Endometrial microvascular endothelial cells (primary cell): ENCODE results near the gene ZNF641. TPM values are rescaled to one million over a fixed set of nuclear protein-coding genes. Genes with fewer than 3 reads are reported as not detected.
"Not testable (repeated sequence)": the region's sequence is repeated elsewhere in the genome, so short reads cannot be mapped to it uniquely, and the experiment has no call there.

Experiments
- in situ Hi-C: cut with HindIII; loops from 2 replicates; pipeline ENCODE4 v1.10.0; 2017; ENCODE audit warnings: low sequenced_read_pairs, low pct_unique_long_range_greater_than_20kb; ENCODE audit errors: inconsistent ontology term
- total RNA-seq: library from RNA; depleted of rRNA; stranded (reverse); fragments of >200 nt; gene quantifications from one replicate; pipeline ENCODE4 v1.2.3, GENCODE V29; 2015; ENCODE audit errors: inconsistent ontology term

ZNF641 gene
- total RNA-seq, 1 donor from 2014 or later = 8.5 TPM

DNA sequence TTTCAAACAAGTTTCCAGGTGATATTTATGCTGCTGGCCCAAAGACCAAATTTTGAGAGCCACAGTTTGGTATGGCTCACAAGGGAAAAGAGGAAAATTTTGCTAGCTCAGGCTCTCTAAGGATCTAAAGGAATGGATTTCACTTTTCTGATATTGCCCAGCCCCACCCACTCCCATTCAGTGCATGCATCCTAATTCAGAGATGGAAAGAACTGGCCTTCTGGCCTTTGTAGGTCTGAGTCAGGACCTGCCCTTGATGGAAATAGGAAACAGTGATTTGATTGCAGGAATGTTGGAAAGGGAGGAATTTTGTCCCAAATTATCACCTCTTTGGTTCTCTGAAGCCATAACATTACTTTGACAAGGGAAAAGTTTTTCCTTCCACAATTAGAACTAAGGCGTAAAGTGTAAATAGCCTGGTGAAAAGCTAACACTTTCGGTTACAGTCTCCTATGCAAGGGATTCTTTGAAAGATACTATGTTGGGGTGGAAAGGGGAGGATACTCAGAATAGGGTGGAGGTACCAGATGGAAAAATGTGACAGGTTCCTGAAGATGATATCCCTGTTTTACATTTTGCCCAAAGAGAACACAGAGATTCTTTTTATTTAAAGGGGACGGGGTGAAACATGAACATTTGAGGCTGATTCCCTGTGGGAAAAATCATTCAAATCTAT is 11.1 kb downstream of the ZNF641 start:
- in situ Hi-C loops = no loop called here

DNA sequence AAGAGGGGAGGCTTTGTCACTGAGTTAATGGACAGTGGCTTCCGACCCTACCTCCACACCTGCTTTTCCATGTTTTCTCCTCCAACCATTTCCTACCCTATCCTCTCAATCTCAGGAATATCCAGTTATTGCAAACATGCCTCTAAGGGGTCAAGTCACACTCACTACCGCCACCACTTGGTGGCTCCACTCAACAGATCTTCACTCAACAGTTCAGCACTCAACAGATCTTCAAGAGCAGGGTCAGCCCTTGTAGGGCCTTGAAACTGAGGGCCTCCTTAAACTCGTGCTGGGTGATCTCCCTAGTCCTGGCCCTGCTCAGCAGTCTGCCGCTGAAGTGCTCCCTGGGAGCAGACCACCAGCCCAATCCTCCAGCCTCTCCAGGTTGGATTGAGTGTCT is 14.2 kb downstream of the ZNF641 start:
- in situ Hi-C loops = no loop called here

DNA sequence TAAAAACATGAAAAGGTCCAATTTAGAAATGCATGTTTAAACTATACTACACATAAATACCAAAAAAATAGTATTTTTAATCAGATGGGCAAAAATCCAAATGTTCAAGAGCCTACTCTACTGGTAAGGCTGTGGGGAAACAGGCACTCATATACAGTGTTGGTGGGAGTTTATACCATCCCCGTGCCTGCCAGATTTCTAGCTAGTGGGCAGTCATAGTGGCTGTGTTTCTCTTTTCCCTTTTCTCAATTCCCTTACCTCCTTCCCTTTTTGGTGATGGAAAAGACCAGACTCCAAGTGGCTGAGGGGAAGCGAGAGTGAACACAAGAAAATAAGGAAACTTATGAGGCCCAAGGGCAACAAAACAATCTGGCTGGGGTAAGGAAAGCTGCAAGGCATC is 14.7 kb downstream of the ZNF641 start:
- in situ Hi-C loops = no loop called here

DNA sequence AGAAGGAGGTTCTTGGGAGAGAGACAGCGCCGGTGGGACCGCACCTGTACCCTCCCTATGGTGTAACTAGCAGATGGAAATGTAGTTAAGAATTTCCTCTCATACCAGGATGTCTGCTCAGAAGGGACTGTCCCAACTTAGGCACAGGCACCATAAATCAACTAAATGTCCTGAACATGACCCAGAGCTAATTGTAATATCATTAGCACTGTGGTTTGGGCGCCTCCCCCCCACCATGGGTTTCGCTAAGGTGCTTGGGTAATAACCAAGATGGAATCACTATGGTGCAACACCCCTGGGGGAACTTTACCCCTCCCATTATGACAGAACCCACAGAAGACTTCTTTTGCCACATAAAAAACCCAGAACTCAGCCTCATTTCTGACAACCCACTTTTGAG is 15.9 kb downstream of the ZNF641 start:
- in situ Hi-C loops = no loop called here

DNA sequence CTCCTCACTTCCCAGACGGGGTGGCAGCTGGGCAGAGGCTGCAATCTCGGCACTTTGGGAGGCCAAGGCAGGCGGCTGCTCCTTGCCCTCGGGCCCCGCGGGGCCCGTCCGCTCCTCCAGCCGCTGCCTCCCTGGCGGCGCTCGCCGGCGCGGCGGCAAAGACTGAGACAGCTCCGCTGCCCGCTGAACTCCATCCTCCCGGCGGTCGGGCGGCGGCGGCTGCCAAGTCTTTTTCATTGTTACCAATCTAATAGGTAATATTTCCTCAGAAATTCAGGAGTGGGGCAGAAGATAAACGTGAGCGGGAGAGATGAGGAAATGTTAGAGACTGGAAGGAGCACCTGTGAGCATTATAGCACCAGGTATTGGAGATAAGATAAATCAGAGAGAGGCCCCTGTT is 17.0 kb downstream of the ZNF641 start:
- in situ Hi-C loops = not testable (repeated sequence)

DNA sequence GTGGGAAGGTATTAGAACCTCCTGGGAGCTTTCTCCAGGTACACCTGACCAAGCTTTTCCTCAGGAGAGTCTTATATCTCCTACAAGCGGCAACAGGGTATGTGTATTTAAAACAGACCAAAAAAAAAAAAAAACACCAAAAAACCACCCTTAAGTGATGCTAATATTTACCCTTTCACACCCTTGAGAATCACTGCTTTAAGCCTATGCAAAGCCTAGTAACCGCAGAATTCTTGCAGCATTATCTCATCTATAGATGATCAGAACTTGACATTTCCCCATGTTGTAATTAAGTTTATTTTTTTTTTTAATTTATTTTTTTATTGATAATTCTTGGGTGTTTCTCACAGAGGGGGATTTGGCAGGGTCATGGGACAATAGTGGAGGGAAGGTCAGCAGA is 19.3 kb downstream of the ZNF641 start:
- in situ Hi-C loops = no loop called here

DNA sequence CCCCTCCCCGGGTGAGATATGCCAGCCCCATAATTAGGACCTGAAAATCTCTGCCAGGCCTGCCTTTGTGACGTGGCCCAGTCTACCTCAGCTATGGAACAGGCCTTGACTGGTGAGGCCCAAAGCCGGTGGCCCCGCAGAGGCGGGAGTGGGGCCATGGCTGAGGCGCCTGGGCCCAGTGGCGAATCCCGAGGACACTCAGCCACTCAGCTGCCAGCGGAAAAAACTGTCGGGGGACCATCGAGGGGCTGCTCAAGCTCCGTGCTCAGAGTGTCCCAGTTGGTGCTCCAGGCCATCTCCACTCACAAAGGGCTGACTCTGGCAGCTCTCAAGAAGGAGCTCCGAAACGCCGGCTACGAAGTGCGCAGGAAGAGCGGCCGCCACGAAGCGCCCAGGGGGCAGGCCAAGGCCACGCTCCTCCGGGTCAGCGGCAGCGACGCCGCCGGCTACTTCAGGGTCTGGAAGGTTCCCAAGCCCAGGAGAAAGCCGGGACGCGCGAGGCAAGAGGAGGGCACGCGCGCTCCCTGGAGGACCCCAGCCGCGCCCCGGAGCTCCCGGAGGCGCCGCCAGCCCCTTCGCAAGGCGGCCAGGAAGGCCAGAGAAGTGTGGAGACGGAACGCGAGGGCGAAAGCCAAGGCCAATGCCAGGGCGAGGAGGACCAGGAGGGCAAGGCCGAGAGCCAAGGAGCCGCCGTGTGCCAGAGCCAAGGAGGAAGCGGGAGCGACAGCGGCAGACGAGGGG is 21.4 kb downstream of the ZNF641 start:
- in situ Hi-C loops = no loop called here

DNA sequence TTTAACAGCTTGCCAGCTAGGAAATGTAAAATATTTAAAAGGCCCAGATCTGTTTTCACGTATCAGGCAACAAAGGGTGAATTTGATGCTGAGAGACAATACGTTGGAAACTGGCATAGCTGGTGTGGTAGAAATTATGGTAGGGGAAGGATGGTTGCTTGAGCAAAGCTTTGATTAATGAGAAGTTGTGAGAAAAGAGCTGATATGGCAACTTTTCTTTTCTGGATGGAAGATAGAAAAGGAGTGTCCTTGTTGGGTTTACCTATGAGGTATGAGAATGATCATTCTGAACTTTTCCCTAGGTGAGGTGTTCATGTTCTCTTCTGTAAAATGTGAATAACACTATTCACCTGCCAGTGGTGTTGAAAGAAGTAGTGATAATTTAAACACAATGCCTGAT is 34.2 kb downstream of the ZNF641 start:
- in situ Hi-C loops = no loop called here

DNA sequence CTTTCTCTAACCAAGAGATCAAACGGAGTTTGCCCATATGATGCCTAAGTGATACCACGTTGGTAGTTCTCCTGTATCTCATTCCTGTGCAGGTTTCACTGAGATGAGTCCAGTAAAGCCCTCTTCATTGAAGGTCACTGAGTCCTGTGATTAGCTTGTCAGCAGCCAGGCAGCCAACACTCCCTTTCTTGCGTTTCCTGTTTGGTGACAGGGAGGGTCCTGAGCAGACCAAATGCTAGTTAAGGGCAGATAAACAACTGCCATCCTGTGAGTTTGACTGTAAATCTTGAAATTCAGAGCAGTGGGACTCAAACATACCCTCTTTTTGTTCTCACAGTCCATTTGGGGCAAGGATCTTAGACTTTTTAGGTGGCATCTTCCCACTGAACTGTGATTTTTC is 39.4 kb downstream of the ZNF641 start:
- in situ Hi-C loops = no loop called here

DNA sequence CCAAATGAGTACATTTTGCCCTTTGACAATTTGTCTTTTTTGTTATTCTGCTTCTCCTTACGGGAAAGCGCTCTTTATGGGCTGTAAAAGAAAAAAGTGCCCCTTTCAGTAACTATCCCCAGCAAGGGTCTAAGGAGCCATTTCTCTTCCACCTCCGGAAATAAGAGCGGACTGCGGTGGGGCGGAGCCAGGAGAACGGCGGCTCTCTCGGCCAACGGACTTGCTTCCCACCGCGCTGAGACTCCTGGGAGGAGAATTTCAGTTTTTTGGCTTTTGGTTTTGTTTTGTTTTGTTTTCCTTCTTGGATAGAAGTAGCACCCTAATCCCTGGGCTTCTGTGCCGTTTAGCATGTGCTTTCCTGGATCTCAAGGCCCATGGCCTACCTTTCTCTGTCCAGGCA is 43.5 kb downstream of the ZNF641 start:
- in situ Hi-C loops = no loop called here

DNA sequence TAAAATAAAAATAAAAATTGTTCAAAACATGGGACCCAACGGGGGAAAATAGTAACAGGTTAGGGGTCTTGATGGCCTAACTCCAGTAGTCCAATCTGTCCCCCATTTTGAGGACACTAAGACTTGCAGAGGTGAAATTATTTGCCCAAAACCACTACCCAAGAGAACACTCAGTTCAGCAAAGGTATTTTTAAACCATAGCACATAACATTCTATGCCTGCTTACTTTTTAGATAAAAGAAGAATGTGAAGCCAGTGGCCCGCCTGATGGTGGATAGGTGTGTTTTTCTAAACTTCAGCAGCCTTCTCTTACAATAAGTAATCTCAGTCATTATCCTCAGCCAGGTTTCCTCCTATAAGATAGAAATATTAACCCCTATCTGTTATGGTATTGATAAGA is 45.5 kb downstream of the ZNF641 start:
- in situ Hi-C loops = no loop called here

DNA sequence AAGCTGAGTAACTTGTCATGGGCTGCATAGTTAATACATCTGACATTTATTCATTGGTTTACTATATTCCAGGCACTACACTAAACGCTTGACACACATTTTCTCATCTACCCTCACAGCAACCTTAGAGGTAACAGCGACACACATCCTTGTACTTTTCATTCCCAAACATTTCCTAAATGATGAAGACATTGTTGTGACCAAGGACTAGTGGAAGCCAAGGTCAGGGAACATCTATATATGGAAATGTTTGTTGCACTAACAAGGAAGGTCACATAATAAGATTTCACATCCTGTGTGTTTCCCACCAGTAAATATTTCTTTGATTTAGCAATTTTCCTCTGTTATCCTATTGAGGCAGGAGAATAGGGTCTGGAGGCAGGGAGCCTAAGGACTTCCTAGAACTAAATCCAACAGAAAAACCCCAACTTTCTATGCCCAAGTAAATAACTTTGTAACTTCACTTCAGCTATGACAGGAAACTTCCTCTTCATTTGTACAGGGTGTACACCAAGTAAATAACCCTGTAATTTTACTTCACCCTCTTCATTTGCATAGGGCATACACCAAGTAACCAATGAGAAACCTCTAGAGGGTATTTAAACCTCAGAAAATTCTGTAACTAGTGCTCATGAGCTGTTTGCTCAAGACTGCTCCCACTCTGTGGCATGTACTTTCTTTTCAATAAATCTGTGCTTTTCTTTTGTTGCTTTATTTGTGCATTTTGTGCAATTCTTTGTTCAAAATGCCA is 48.4 kb downstream of the ZNF641 start:
- in situ Hi-C loops = no loop called here

DNA sequence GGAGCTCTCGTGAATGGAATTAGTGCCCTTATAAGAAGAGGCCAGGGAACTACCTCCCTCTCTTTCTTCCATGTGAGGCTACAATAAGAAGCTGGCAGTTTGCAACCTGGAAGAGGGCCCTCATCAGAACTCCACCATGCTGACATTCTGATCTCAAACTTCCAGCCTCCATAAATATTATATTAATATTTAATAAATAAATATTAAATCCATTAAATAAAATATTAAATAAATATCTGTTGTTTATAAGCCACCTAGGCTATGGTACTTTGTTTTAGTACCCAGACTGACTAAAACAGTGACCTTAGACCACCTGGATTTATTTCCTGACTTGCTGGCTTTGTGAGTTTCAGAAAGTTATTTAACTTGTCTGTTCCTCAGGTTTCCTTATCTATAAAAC is 49.9 kb downstream of the ZNF641 start:
- in situ Hi-C loops = no loop called here

DNA sequence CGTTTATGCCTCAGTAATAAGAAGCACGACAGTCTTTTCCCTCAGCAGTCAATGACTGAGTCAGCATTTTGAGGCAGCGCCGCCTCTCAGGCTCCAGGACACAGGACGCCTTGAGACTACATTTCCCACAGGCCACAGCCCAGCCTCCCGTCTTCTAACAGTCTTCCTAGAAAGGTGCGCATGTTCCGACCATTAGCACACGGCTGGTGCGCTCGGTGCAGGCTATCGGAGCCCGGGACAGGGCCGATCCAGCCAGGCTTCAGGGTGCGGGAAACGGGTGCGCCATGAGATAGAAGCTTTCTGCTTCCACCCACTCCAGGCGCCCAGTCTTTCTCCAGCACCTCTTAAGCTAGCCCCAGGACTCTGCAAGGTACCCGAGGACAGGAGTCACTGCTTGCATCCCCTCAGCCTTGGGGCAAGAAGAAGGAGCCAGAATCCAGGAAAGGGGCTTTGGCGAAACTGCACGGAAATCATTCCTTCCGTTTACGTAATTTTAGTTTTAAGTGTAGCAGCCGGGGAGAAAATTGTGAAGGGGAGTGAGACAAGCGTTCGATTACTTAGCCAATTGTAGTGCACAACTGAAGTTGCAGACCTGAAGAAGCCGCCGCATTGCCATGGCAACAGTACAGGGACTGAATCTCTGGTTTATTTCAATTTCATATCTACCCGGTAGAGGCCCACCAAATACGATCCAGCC is 54.0 kb downstream of the ZNF641 start:
- in situ Hi-C loops = no loop called here

DNA sequence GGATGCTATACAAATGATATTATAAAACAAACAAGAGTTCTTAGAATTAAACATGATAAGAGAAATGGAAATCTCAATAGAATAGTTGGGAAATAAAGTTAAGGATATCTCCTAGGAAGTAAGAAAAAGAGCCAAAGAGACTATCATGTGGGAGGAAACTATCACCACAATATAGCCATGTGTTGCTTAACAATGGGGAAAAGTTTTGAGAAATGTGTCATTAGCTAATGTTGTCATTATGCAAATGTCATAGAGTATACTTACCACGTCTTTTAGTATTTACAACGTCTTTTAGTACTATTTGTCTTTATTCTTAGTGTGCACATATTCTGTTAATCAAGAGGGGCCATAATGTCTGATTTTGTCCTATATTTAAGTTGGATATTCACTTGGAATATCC is 58.7 kb downstream of the ZNF641 start:
- in situ Hi-C loops = no loop called here

DNA sequence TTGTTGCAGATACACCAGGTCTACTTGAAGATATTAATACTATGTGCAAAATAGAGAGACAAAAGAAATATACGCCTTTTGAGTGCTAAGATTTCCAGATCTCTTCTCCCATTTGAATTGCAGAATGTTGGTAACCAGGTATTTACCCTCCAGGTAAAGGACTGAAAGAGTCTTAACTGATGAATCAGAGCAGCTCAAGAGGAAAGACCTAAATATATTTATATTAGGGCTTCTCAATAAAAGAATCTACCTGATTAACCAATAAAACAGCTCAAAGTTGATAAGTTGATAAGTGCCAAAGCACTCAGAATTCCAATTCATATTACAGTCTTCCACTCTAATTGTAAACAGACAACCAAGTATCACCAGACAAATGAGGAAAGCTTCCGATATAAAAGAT is 59.2 kb downstream of the ZNF641 start:
- in situ Hi-C loops = no loop called here

DNA sequence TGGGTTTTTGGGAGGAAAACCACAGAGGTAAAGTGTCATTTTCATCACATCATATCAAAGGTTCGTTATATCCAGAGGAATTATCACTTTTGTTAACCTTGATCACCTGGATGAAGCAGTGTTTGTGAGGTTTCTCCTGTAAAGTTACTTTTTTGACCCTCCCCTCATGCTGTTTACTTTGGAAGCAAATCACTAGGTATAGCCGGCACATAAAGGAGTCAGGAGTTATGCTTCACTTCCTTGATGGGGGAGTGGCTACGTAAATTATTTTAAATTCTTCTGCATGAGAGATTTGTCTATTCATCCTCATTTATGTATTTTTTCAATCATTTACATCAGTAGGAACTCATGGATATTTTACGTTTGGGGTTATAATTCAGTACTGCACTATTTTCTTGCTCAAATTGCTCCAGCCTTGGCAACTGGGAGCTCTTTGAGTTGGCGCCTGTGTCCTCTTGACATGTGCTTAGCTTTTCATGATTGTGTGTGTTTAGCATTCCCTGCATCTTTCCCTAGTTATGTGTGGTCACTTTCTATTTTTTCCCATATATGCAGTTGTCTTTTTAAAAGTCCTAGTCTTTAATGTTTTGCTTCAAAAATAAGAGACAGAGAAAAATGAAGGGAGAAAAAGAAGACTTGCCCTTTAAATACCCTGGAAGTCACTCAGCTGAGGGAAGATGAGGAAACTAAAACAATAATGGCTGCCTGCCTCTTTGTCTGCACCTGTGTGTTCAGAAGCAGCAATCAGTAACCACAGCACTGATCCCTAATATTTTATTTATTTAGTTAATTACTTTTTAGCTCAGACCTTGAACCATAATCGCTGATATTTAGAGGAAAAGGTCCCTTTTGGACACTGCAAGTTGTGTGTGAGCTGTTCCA is 62.1 kb downstream of the ZNF641 start:
- in situ Hi-C loops = no loop called here
